Measurements from ENCODE around the gene NSUN5.
"Not testable (repeated sequence)": the region's sequence is repeated elsewhere in the genome, so short reads cannot be mapped to it uniquely, and the experiment has no call there.

Gene NSUN5

GRCh38 chr7:73308665-73309214, at the start of gene NSUN5:
NSUN5 (minus strand) TSS chr7:73308826; CDS start chr7:73308790, 36 bp downstream.
- DNase-seq, result no peak

DNA sequence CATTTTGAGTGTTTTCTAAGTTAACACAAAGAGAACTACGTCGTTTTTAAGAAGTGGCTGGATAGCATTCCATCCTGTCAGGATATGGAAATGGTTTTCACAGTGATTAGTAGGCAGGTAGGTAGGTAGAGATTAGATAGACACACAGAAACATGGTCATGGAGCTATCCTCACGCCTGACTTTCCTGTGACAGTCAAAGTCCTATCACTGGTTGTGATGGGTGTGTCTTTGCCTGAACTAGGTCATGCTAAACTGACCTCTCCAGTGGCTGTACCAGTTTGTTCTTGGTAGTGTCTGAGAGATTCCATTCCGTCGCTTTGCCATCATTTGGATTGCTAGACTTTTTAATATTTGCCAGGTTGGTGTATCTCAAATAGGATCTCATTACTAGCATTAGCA, 47.5 kb upstream of the NSUN5 start:
- DNase-seq, result no peak

- DNase-seq, result no peak
Measured at GRCh38 chr7:73354821-73355220, 46.2 kb upstream of the NSUN5 start.

- DNase-seq, result no peak
Measured at GRCh38 chr7:73354196-73354595, 45.6 kb upstream of the NSUN5 start.

DNA sequence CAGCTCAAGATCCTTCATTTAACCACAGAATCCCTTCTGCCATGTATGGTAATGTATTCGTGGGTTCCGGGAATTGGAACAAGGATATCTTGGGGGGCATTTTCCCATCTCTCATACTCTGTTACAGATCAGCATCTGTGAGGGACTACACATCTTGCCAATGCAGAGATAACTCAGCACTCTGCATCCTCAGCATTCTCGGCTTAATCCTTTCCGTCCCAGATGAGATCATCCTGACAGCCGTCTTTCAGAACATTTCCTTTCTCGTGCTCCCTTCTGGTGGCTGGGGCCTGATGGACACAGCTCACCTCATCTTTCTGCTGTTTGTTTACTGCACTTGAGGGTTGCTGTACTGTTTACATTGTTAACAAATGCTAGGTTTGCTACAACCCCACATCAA, 44.6 kb upstream of the NSUN5 start:
- DNase-seq, result no peak

- no peak for DNase-seq
Measured at GRCh38 chr7:73352784-73353183, 44.2 kb upstream of the NSUN5 start.

GRCh38 chr7:73351447-73352167, 43.0 kb upstream of the NSUN5 start:
- no peak for DNase-seq

DNA sequence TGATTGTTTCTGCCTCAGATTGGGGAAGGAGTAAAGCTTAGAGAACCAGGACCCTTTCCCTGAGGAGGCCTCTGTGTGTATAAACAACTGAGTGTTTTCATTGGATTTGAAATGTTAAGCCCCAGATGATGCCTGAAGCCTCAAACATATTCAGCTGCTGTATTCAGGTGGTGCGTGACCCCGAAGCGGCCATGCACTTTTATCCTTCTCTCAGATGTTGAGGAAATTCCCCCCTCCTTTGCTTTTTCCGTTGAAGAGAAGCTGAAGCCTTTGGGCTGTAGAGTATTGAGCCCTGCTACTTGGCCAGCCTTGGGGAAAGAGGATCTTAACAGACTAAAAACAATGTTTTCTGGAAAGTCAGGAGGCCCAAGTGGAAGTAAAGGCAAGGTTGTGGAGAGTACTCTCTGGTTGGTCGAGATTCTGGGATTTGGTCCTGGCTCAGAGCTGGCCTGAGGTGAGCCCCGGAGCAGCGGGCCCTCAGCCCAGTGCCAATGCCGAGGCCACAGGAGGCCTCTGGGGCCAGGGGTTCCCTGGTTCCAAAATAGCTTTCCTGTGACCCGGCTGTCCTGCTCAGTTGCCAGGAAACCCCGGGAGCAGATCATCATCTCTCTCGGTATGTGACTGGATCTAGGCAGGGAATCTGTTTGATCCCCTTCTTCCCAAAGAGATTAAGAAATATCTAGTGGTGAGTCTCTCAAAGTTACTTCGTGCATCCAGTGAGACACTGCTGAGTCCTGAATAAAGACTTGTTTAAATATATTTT, 41.9 kb upstream of the NSUN5 start:
- DNase-seq, result no peak

DNA sequence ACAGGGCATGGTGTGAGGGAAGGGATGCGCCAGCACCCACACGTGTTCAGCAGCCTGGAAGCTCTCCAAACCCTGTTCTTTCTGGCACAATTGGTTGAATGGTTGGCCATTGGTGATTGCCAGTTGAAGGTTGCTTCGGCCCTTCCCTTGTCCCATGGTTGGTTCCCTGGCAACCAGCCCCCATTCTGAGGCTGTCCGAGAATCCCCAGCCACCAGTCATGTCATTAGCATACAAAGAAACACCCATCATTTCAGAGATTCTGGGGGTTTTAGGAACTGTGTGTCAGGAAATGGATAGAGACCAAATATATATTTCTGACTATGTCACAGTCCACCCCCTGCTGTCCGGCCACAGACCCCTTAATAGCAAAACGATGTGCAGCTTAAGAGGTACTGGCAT, 41.1 kb upstream of the NSUN5 start:
- no peak for DNase-seq

DNA sequence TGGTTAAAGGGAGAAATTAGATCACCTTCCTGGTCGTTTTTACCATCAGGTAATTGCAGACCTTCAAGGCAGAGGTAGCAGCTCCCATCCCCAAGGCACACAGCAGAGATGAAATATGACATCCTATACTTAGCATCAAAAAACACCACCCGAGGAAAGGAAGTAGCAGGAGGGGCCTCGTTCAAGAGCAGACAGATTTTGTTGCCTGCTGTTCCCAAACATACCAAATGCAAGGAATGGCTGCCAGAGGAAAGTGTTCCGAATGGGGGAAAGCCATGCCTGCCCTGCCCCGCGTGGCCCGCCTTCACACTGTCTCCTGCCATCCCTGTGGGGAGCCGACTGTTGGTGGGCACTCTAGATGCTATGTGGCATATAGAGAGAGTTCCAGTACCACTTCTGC, 37.3 kb upstream of the NSUN5 start:
- no peak for DNase-seq

GRCh38 chr7:73345538-73345937, 36.9 kb upstream of the NSUN5 start:
- DNase-seq, result no peak

DNA sequence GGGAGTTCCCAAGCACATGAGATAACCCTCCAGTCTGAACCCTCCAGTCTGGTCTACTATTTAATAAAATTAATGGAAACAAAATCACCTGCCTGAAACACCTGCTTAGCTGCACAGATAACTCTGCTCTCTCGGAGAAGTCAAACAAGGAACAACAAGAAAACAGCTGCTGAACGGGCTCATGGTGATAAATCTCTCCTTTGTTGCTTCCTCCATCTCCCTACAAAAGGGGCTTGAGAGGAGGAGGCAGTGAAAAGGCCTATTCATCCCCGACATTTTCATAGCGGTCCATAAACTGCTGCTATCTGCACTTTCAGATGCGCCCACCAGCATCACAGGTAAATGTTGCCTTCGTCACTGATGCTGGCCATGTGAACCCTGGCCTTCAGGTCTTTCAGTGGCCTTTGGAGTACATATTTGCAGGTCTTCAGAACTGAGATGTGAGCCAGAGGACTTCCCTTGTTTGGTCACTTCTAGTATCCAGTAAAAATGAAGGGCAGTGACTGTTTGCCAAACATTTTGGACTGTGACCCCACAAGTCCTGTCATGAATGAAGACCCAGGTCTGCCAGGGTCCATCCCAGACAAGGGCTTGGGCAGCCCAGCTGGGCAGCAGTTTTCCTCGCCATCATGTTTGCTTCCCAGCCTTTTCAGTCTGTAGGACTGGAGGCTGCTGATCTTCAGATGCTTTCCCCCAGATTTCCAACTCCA, 35.2 kb upstream of the NSUN5 start:
- DNase-seq, result no peak

- no peak for DNase-seq
Measured at GRCh38 chr7:73342645-73343044, 34.0 kb upstream of the NSUN5 start.

GRCh38 chr7:73341877-73342276, 33.3 kb upstream of the NSUN5 start:
- no peak for DNase-seq

- DNase-seq, result no peak
Measured at GRCh38 chr7:73340514-73340913, 31.9 kb upstream of the NSUN5 start.

DNA sequence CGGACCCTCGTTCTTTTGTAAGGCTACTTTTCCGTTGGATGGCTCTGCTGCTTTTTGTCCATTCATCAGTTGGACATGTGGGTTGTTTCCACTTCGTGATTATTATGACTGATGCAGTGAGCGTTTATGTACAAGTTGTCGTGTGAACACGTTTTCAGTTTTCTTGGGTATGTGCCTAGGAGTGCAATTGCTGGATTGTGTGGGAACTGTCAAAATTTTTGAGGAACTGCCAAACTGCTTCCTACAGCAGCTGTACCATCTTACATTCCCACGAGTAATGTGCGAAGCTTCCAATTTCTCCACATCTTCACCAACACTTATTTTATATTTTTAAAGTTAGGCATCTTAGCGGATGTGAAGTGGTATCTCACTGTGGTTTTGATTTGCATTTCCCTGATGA, 29.7 kb upstream of the NSUN5 start:
- no peak for DNase-seq

DNA sequence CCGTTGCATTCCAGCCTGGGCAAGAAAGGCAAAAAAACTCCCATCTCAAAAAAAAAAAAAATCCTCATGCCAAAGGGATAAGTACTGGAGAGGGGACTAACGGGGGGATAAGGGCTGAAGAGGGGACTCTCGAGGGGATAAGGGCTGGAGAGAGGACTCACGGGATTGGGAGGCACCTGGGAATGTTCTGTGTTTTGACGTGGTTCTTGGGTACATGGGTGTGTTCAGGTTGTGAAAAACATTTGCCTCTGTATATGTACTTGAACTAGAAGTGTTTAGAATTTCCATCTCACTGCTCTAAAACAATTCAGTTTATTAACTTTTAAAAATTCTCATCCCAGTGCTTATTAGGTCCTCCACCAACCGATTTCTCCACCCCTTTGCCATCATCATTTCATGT, 23.8 kb upstream of the NSUN5 start:
- no peak for DNase-seq

GRCh38 chr7:73330772-73331171, 22.1 kb upstream of the NSUN5 start:
- DNase-seq, result no peak

DNA sequence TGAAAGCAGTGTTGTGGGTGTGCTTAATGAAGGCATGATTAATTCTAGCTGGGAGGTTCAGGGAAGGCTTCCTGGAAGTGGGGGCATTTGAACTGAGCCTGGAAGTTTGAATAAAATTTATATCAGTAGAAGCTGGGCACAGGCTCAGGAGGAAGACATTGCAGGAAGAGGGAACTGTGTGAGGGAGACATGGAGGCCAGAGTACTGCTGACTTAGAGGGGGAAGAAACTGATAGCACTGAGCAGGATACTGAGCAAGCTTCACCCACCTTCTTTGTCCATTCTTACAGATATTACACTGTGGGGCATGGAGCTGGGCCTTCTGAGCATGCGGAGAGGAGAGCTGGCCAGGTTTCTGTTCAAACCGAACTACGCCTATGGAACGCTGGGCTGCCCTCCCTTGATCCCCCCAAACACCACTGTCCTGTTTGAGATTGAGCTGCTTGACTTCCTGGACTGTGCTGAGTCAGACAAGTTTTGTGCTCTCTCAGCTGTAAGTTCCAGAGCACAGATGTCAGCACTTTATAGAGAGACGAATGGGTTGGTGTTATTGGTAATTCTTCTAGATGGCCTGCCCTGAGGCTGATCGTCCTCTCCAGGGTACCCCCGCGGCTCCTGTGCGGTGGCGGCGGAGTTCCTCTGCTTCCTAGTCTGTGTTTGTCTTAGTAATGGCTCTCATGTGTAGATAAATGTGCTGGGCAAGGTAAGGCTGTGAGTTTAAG, 21.4 kb upstream of the NSUN5 start:
- no peak for DNase-seq

DNA sequence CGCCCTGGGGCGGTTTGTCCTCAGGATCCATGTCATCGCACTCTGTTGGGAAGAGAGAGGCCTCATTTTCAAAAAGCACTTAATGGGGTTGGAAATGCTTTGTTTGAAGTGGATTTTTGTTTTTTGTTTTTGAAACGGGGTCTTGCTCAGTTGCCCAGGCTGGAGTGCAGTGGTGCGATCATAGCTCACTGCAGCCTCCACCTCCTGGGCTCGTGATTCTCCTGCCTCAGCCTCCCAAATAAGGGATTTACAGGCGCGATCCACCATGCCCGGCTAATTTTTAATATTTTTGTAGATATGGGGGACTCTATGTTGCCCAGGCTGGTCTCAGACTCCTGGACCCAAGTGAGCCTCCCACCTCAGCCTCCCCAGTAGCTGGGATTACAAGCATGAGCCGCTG, 20.1 kb upstream of the NSUN5 start:
- no peak for DNase-seq

DNA sequence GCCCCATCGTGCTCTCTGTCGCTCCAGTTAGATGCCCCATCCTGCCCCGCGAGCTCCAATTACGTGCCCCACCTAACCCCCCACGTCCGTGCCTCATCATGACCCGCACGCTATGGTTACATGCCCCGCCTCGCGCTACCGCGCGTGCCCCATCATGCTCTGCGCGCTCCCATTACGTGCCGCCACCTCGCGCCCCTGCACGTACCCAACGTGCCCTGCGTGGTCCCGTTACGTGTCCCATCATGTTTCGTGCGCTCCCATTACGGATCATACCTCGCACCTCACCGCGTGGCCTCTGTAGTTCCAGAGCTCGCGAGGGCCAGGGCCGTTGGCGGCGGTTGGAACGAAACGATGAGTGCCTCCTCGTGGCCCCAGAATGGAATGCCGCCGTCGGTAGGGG, 19.3 kb upstream of the NSUN5 start, which contains the start of the genes FKBP6 and TRIM50:
TSS of gene FKBP6 (plus strand) at position 240 of the 400 bp plus-strand sequence. CDS start 268 bp downstream, outside the sequence.
TSS of gene TRIM50 (minus strand) at position 161 of the 400 bp plus-strand sequence. CDS start 3,295 bp downstream, outside the sequence.
- DNase-seq, result not testable (repeated sequence)

GRCh38 chr7:73327449-73327848, 18.8 kb upstream of the NSUN5 start:
- not testable (repeated sequence) for DNase-seq

DNA sequence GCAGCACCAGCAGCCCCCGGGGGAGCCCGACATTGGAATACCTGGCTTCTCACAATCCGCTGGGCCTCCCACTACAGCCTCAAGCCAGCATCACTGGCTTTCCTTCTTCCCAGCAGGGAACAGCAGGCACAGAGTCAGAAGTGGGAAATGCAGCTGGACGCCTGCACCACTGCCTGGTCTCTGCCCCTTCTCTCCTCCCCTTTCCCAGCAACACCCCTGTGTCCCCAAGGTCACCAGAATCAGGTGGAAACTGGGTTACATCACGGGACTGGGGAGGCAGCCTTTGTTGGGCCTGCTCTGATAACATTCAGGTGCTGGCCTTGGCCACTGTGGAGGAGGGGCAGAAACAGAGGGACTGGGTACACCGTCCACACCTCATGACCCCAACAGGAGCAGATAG, 16.8 kb upstream of the NSUN5 start:
- DNase-seq, result not testable (repeated sequence)

Data from NCI-H2081 treated with DMSO at 0.1 percent for 48 hours (cell line).